ENCODE results near the gene KCNJ6.

KCNJ6 gene

DNA sequence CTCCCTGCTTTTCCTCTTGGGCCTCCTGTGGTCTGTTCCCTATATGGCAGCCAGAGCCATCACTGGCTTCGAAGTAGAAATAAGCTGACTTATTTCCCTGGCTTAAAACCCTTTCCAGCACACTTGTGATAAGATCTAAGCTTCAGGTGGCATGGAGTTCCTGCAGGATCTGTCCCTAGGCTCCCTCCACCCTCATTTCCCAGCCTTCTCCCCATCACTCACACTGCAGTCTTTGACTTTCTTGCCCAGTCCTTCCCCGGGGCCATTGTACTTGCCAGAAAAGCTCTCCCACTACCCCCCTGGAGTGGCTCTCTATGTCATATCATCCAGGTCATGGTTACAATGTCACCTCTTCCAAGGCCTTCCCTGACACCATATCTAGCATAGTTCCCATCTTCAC, 55.8 kb downstream of the KCNJ6 start:
- H3K79me2 ChIP-seq (ENCODE audit: insufficient read depth, low read length), result no peaks in the 10 kb centered on the region
- no peak overlapping the region for H3K27ac ChIP-seq (ENCODE audit: low read depth, low read length)
- 0 out of 2 replicates have a peak, but pooled peaks cover 3% of the 10 kb centered on the region for H3K27me3 ChIP-seq (ENCODE audit: low read length)
- no peaks in the 10 kb centered on the region for H4K20me1 ChIP-seq (ENCODE audit: low read depth, low read length)
- no peaks in the 10 kb centered on the region for H3K9me2 ChIP-seq (replicated peaks; ENCODE audit: insufficient read depth, low read length)
- TF ChIP-seq, protein P1, sequence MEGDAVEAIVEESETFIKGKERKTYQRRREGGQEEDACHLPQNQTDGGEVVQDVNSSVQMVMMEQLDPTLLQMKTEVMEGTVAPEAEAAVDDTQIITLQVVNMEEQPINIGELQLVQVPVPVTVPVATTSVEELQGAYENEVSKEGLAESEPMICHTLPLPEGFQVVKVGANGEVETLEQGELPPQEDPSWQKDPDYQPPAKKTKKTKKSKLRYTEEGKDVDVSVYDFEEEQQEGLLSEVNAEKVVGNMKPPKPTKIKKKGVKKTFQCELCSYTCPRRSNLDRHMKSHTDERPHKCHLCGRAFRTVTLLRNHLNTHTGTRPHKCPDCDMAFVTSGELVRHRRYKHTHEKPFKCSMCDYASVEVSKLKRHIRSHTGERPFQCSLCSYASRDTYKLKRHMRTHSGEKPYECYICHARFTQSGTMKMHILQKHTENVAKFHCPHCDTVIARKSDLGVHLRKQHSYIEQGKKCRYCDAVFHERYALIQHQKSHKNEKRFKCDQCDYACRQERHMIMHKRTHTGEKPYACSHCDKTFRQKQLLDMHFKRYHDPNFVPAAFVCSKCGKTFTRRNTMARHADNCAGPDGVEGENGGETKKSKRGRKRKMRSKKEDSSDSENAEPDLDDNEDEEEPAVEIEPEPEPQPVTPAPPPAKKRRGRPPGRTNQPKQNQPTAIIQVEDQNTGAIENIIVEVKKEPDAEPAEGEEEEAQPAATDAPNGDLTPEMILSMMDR (IDR thresholded peaks at IDR 0.05; ENCODE audit: insufficient read depth, low read length, poor library complexity, severe bottlenecking), result no peak
- no peak for TF ChIP-seq EZH2phosphoT487 (conservative IDR thresholded peaks at IDR 0.05; ENCODE audit: low read length)
- no peak overlapping the region for H3K9ac ChIP-seq (ENCODE audit: low read length)
- no peak overlapping the region for H2AFZ ChIP-seq (ENCODE audit: low read depth, low read length, severe bottlenecking)
- no peak overlapping the region for H3K4me2 ChIP-seq (ENCODE audit: low read depth, low read length, poor library complexity, severe bottlenecking)
- no peaks in the 10 kb centered on the region; the same call in 1 of the 2 replicates for H3K9me3 ChIP-seq (ENCODE audit: insufficient read depth, low read length)
- no peak overlapping the region for H3K4me3 ChIP-seq (ENCODE audit: insufficient read depth, low read length, poor library complexity, severe bottlenecking)
- H3K36me3 ChIP-seq (ENCODE audit: low read length), result no peaks in the 10 kb centered on the region
- H3F3A ChIP-seq (ENCODE audit: insufficient read depth), result no peaks in the 10 kb centered on the region

DNA sequence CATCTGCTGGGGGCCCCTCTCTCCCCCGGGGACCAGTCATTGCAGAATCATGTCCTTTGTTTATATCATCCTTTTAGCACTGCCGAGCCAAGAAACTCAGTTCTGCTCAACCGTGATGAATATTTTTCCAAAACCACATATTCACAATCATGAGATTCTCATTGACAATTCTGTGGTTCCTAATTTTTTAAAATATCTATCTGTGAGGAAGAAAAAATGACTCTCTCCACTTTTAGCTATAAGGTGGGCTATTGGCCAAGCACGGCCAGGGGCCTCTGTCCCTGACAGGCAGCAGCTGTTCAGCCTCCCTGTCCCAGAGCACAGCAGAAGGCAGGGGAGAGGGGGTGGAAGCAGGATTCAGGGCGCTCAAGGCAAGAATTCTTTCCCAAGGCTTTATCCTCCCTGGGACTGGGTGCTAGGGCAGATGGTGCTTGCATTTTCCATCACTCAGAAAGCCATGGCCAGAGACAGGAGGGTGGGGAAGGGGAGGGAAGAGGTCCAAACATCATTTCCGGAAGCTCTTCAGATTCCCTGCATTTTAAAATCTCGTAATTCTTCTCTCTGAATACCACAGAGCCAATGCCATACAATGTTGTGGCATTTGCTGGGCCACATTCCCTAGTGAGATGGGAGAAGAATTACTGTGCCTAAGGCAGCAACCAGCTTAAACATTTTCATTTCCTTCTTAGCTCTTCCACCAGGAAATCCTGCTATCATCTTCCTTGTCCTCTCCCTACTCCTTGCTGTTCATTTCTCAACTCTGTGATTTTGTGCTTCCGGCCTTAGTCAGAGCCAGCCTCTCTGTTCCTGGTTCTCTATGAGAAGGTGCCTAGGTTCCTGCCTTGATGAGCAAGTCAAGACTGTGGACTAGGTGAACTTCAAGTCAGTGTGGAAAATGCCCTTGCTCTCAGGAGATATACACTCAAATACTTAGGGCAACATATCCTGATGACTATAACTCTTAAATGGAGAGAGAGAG, 60.3 kb downstream of the KCNJ6 start:
- H3F3A ChIP-seq (ENCODE audit: insufficient read depth), result no peaks in the 10 kb centered on the region
- H3K9ac ChIP-seq (ENCODE audit: low read length), result no peak overlapping the region
- no peaks in the 10 kb centered on the region for H3K79me2 ChIP-seq (ENCODE audit: insufficient read depth, low read length)
- H4K20me1 ChIP-seq (ENCODE audit: low read depth, low read length), result no peaks in the 10 kb centered on the region
- no peak overlapping the region for H3K4me2 ChIP-seq (ENCODE audit: low read depth, low read length, poor library complexity, severe bottlenecking)
- no peak overlapping the region for H3K4me3 ChIP-seq (ENCODE audit: insufficient read depth, low read length, poor library complexity, severe bottlenecking)
- H3K9me2 ChIP-seq (replicated peaks; ENCODE audit: insufficient read depth, low read length), result no peaks in the 10 kb centered on the region
- no peak overlapping the region for H3K27ac ChIP-seq (ENCODE audit: low read depth, low read length)
- TF ChIP-seq, protein P1 (IDR thresholded peaks at IDR 0.05; ENCODE audit: insufficient read depth, low read length, poor library complexity, severe bottlenecking), result no peak
- TF ChIP-seq EZH2phosphoT487 (conservative IDR thresholded peaks at IDR 0.05; ENCODE audit: low read length), result no peak
- no peaks in the 10 kb centered on the region; the same call in 1 of the 2 replicates for H3K9me3 ChIP-seq (ENCODE audit: insufficient read depth, low read length)
- H3K36me3 ChIP-seq (ENCODE audit: low read length), result no peaks in the 10 kb centered on the region
- no peak overlapping the region for H2AFZ ChIP-seq (ENCODE audit: low read depth, low read length, severe bottlenecking)
- no peaks in the 10 kb centered on the region for H3K27me3 ChIP-seq (ENCODE audit: low read length)

DNA sequence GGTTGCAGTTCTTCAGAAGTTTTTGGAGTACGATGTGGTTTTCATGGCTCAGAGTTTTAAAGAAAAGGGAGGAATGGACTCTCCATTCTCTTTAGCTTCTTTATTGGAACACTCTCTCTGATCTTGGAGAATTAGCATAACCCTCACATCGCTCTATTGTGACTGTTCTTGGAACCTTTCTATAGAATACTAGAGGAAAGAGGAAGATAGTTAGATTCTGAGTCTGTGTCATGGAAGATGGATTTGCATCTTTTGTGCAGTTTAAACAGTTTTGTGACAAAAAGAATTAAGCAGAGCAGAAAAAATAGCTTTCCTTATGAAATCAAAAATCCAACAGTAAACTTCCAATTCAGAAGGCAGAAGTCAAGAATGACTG, 61.0 kb downstream of the KCNJ6 start:
- no peak overlapping the region for H3K4me3 ChIP-seq (ENCODE audit: insufficient read depth, low read length, poor library complexity, severe bottlenecking)
- H3K36me3 ChIP-seq (ENCODE audit: low read length), result no peaks in the 10 kb centered on the region
- no peak for TF ChIP-seq EZH2phosphoT487 (conservative IDR thresholded peaks at IDR 0.05; ENCODE audit: low read length)
- TF ChIP-seq, protein P1 (IDR thresholded peaks at IDR 0.05; ENCODE audit: insufficient read depth, low read length, poor library complexity, severe bottlenecking), result no peak
- H3K9me3 ChIP-seq (ENCODE audit: insufficient read depth, low read length), result no peaks in the 10 kb centered on the region; the same call in 1 of the 2 replicates
- no peaks in the 10 kb centered on the region for H3F3A ChIP-seq (ENCODE audit: insufficient read depth)
- H3K79me2 ChIP-seq (ENCODE audit: insufficient read depth, low read length), result no peaks in the 10 kb centered on the region
- H4K20me1 ChIP-seq (ENCODE audit: low read depth, low read length), result no peaks in the 10 kb centered on the region
- no peaks in the 10 kb centered on the region for H3K9me2 ChIP-seq (replicated peaks; ENCODE audit: insufficient read depth, low read length)
- H3K4me2 ChIP-seq (ENCODE audit: low read depth, low read length, poor library complexity, severe bottlenecking), result no peak overlapping the region
- no peaks in the 10 kb centered on the region for H3K27me3 ChIP-seq (ENCODE audit: low read length)
- no peak overlapping the region for H3K9ac ChIP-seq (ENCODE audit: low read length)
- no peak overlapping the region for H2AFZ ChIP-seq (ENCODE audit: low read depth, low read length, severe bottlenecking)
- H3K27ac ChIP-seq (ENCODE audit: low read depth, low read length), result no peak overlapping the region

Data from SU-DHL-6 (cell line).